T-helper 1 cell treated with Interleukin-12 subunit alpha and Interleukin-12 subunit beta and Interleukin-4 antibody, amounts not matched to agents 30 ng/mL and 1 ng/mL, for 36 hours (primary cell): Measurements from ENCODE around the gene LAGE3. TPM values are rescaled to one million over a fixed set of nuclear protein-coding genes. Genes with fewer than 3 reads are reported as not detected.

Source experiments
- intact Hi-C: fragments of 100-400 bp; cut with micrococcal nuclease; formaldehyde crosslinking; loops from one replicate; pipeline ENCODE4 v1.15.1; 2024
- total RNA-seq: library from RNA; stranded (reverse); gene quantifications from 2 replicates; pipeline ENCODE4 v1.2.3, GENCODE V29; 2022

LAGE3 gene
- total RNA-seq, 1 donor from 2014 or later, result 56.8 TPM

DNA sequence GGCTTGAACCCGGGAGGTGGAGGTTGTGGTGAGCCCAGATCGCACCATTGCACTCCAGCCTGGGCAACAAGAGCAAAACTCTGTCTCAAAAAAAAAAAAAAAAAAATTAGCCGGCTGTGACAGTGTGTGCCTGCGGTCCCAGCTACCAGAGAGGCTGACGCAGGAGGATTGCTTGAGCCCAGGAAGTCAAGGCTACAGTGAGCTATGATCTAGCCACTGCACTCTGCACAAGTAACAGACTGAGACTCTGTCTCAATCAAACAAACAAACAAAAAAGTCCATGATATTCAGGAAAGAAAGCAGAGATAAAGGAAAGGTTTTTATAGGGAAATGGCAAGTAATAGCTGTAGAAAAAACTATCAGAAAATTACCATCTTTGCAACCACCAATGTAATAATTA lies 2.1 kb upstream of the LAGE3 start:
- intact Hi-C loops, result no loop called here

- intact Hi-C loops, result loop anchor here (2.0 to 5.0 kb wide), 4 partner anchors 19 to 81 kb away; partner anchors contain the start of genes FAM50A, GDI1, PLXNA3 and RPL10
Measured at GRCh38 chrX:154477891-154478477, 1.1 kb downstream of the LAGE3 start.

DNA sequence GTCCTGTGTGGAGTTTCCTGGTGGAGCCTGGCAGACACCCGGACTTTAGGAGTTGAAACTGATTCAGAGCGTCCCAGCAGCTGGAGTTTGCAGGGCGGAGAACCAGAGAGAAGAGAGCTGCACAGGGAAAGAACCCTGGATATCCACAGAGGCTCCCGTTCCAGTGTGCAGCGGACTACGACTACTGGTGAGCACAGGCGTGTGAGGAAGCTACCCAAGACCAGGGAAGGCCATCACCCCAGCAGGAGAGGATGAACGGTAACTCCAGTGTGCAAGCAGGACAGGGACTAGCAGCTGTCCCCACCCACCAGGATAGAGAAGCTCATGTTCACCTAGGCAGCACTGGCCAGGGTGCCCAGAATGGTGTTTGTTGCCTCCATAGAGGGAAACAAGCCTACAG lies 2.3 kb downstream of the LAGE3 start:
- intact Hi-C loops, result loop anchor here (5.0 kb wide), 1 partner anchor 80 kb away; the partner anchor contains the start of gene RPL10

DNA sequence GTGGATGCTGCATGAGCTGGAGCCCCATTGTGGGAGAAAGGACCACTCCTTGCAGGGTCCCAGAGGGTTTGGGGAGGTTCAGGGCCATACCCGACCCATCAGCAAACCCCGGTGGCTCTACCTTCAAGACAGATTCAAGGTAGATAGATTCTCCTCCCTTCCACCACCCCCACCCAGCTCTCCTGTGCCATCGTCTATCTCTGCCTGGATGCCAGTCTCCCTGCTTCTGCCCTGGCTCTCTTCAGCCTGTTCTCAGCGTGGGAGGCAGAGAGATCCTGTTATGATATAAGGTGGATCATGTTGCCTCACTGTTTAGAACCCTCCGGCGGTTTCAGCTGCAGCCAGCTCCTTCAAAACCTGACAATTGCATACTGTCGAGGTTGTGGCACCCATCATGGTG lies 5.4 kb downstream of the LAGE3 start:
- intact Hi-C loops, result no loop called here

DNA sequence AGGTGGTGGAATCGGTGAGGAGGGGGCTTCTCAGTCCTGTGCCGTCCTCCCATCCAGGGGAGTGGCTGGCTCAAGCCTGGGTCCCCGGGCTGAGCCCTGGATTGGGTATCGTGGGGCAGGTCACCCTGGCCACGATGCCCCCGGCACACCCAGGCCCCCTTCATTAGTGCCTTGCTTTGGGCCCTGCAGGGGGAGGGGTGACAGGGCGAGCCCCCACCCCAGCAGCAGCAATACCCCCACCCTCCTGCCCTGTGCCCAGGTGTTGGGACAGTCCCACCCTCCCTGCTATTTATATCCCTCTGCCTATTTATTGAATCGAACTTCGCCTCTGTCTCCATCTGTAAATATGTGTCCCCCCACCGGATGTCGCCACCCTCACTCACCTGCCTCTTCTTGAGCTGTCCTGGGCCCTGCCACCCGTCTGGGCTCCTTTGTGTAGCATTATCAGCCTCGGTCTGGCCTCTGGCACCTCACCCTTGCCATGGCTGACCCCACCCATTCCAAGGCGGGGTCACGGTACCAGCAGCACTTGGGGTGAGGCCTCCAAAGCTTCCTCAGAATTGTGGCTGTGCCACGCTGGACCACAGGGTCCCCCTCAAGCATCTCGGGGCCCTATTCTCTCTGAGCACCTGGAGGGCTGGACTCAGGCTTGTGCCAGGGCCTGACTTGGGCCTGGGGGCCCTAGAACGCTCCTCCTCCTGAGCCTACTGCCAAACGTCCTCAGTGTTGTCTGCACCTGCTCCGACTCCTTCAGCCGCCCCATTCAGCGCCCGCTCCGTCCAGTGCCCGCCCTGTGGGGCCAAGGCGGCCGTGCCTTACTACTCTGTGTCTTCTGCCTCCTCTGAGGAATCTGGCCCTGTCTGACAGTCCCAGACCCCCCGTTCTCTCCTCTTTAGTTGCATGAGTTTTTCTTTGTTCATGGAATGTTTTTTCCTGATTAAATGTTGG lies 6.1 kb downstream of the LAGE3 start:
- intact Hi-C loops, result no loop called here

DNA sequence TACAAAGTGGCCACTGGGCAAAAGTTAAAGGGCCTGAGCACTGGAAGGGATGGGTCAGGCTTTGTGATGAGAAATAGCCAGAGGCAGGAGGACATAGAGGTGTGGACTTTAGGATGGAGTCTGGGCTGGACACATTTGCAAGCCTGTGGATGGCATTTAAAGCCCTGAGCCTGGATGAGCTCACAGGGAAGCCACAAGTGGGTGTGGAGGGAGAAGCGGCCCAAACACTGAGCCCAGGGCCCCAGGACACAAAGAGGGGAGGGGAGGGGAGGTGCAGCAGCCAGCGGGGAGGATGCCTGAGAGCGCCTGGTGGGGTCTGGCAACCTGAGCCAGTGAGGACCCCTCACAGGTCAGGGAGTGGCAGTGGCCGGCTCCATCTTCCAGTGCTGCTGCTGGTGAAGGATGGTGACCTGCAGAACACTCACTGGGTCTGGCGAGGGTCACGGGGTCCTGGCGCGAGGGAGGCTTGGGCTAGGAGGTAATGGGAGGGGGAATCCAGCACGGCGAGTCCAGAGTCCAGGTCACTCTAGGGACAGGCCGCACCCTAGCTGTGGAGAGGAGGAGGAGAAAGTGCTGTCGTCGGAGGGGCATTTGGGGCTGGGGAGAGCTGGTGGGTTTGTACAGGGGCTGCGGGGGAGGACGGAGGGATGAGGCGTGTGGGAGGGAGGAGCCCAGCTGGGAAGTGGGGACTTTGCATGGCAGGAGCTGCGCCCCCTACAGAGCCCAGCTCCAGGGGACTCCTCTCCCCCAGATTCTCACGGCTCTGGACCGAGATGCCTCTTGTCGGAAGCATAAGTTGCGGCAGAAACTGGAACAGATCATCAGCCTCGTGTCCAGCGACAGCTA lies 7.0 kb downstream of the LAGE3 start:
- intact Hi-C loops, result no loop called here

- intact Hi-C loops, result no loop called here
Measured at GRCh38 chrX:154470914-154471568, 8.0 kb downstream of the LAGE3 start.

- intact Hi-C loops, result no loop called here
Measured at GRCh38 chrX:154470434-154470833, 8.6 kb downstream of the LAGE3 start.

GRCh38 chrX:154469880-154470279 lies 9.2 kb downstream of the LAGE3 start:
- intact Hi-C loops, result no loop called here

GRCh38 chrX:154469114-154469513 lies 10.0 kb downstream of the LAGE3 start:
- intact Hi-C loops, result no loop called here

DNA sequence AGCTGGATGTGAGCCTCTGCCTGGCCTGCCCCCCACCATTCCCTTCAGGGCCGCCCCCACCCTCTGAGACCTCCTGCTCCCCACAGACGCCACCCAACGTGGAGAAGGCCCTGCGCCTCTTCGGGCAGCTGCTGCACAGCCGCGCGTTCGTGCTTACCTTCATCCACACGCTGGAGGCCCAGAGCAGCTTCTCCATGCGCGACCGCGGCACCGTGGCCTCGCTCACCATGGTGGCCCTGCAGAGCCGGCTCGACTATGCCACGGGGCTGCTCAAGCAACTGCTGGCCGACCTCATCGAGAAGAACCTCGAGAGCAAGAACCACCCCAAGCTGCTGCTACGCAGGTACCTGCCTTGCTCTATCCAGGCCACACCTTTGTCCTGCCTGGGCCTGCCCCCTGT lies 10.9 kb downstream of the LAGE3 start:
- intact Hi-C loops, result no loop called here

DNA sequence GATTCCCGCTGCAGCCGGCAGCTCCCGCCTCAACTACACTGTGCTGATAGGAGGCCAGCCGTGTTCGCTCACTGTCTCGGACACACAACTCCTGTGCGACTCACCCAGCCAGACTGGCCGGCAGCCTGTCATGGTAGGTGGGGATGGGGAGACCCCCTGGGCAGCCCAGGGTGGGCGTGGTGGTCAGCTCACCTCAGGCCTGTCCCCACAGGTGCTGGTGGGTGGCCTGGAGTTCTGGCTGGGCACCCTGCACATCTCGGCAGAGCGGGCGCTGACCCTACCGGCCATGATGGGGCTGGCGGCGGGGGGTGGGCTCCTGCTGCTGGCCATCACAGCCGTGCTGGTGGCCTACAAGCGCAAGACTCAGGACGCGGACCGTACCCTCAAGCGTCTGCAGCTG lies 11.5 kb downstream of the LAGE3 start:
- intact Hi-C loops, result no loop called here

- intact Hi-C loops, result no loop called here
Measured at GRCh38 chrX:154466907-154467306, 12.2 kb downstream of the LAGE3 start.

DNA sequence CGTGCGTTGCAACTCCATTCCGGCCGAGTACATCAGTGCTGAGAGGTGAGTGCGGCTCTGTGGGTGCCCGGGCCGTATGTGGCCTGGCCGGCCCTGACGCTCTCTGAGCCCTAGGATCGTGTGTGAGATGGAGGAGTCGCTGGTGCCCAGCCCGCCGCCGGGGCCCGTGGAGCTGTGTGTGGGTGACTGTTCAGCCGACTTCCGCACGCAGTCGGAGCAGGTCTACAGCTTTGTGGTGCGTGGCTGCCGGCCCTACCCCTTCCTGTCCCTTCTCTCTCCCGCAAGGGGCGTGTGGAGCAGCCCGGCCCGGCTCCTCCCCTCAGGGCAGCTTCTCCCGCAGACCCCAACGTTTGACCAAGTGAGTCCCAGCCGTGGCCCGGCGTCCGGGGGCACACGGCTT lies 13.0 kb downstream of the LAGE3 start:
- intact Hi-C loops, result no loop called here

- intact Hi-C loops, result no loop called here
Measured at GRCh38 chrX:154465601-154466000, 13.5 kb downstream of the LAGE3 start.

GRCh38 chrX:154464806-154465365 lies 14.2 kb downstream of the LAGE3 start:
- intact Hi-C loops, result no loop called here

DNA sequence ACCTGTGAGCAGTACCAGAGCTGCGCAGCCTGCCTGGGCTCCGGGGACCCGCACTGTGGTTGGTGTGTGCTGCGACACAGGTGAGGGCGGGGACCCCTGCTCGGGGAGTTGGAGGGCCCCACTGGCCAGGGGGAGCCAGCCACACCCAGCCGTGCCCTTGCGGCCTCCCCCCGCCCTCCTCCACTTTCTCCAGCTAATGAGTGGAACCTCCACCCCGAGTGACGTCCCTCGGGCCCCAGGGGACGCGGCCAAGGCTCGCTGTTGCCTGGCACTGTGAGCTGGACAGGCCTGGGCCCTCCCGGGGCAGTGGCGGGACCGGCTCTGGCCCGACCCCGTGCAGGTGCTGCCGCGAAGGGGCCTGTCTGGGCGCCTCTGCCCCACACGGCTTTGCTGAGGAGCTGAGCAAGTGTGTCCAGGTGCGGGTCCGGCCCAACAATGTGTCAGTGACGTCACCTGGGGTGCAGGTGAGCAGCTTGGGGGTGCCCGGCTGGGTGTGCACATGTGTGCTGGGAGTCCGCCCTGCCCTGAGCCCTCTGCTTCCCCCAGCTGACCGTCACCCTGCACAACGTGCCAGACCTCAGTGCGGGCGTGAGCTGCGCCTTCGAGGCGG lies 15.4 kb downstream of the LAGE3 start:
- intact Hi-C loops, result no loop called here

DNA sequence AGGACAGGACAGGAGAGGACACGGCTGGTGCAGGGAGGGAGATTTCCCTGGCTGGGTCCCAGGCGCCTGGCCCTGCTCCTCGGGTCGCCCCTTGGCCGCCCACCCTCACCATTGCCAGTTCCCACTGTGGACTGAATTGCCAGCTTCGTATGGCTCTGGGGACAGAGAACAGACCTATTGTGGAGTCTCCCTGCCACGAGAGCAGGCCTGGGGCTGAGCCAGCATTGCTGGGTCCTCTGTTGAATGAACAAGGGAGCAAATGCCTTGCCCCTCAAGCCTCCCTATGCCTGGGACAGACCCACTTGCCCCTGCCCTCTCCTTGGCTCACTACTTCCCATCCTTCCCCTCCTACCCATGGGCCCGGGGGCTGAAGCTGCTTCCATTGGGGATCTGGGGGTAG lies 16.7 kb downstream of the LAGE3 start:
- intact Hi-C loops, result no loop called here

DNA sequence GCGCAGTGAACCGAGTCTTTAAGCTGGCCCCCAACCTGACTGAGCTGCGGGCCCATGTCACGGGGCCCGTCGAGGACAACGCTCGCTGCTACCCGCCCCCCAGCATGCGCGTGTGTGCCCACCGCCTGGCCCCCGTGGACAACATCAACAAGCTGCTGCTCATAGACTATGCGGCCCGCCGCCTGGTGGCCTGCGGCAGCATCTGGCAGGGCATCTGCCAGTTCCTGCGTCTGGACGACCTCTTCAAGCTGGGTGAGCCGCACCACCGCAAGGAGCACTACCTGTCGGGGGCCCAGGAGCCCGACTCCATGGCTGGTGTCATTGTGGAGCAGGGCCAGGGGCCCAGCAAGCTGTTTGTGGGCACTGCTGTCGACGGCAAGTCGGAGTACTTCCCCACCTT lies 18.8 kb downstream of the LAGE3 start:
- intact Hi-C loops, result no loop called here

DNA sequence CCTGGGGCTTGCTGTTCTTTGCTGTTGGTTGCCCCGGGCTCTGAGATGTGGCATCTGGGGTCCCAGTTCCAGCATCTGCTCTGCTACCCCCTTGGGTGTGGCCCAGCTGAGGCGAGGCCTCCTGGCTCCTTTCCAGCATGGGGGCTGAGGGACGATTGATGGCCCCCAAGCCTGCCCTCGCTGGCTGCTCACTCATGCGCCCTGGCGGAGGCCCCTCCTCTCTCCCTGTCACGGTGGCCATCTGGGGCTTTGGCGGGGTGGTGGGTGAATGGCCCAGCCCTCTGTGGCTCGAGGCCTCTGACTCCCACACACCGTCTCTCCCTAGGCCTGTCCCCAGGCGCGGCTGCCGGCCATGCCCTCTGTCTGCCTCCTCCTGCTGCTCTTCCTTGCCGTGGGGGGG lies 19.2 kb downstream of the LAGE3 start:
- intact Hi-C loops, result loop anchor here (2.0 kb wide), 2 partner anchors 19 to 23 kb away; partner anchors contain the start of genes GDI1 and LAGE3
